ENCODE measurements around the gene CHST11.

The CHST11 gene

DNA sequence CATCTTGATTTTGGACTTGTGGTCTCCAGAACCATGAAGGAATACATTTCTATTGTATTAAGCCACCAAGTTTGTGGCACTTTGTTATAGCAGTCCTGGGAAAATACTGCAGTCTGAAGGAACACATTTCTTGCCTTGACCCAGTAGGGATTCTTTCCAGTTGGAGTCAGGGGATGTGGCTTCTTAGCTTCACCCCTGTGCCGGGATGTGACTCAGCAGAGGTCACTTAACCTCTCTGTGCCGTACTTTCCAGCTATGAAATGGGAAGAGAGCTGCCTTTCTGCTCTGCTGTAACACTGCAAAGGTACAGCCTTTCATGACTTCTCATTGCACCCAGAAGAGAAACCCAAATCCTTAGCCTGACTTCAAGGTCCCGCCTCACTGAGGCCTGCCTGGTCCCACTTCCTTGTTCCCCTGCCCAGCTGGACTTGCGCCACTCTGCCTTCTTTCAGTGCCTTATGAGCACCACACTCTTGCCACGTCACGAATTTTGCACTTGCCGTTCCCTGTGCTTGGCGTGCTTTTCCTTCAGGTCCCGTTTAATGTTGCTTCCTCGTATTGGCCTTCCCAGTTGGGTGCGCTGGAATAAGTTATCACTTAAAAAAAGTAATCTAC, 24.2 kb downstream of the CHST11 start:
- peak; percentile 10 for DNase-seq (ENCODE audit: low read depth)

DNA sequence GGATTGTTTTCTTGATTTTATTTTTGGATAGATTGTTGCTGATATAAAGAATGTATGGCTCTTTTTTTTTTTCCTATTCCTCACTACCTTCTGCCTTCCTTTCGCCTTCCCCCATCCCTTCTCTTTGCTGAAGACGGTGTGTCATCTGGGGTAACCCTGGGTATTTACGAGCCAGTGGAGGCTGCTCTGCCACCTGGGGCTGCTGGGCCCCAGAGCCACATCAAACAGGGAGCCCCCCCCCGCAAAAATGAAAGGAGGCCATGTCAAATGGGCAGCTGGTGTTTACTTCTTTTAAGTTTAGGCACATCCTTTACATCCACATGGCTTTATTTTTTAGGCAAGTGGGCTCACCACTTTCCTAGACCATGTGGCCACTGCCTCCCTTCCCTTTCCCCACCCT, 25.4 kb downstream of the CHST11 start:
- no peak for DNase-seq (ENCODE audit: low read depth)

DNA sequence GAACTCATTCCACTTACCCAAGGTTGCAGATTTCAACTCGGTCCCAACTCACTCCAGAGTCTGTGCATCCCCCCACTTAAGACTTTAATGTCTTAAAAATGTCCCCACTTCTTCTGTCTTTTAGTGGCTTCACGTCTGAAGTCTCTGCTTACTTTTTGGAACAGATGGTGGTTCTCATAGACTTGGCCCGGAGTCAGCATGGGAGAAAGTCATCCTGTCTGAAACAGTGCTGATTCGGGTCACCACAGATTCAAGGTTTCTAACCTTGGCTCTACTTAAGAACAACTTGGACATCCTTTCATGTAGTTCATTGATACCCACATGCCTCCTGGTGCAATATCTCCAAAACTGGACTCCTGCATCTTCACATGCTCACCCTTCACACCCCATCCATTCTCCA, 26.0 kb downstream of the CHST11 start:
- no peak for DNase-seq (ENCODE audit: low read depth)

DNA sequence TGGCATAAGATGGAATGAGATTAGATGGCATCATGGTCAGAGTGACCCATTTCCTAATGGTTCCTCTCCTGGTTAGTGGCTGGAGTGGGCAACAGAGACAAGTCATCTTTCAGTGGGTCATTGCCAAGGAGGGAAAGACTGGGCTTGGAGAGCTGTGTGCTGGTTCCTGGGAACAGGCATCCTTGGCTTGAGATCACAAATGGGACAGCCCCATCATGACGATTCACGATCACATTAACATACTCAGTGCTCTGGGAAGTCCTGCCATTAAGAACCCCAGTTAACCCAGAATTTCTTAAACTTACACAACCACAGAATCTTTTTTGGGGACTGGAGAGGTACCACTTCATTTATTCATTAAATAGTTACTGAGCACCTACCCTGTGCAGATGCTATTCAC, 27.3 kb downstream of the CHST11 start:
- DNase-seq (ENCODE audit: low read depth) = no peak

DNA sequence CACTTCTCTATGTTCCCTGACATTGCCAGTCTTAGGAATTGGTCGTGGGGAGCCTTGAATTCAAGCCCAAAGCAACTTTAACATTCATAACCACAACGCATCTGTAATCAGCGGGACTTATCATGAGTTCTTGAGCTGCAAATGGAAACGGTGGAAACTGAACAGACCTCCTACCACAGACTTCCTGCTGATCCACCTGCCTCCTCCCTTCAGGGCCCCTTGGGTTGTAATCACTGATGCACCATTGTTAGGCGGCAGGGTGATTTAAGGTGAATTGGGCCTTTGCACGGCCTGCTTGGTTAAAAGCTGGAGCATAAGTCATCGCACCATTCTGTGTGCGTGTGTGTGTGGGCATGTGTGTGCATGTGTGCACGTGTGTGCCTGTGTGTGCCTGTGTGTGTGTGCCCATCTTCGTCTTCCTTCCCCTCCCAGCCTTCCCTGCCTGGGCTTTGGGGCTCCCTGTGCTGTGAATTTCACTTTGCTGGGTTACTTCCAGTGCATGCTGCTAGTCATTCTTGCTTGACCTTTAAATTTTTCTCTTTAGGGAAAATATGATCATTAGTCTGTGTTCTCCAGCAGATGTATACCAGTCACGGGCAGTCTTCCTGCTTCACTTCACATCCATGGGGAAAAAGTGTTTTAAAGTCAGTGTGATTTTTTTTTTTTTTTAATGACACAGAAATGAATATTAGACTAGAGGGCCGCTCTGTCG, 29.1 kb downstream of the CHST11 start:
- DNase-seq (ENCODE audit: low read depth) = no peak

- no peak for DNase-seq (ENCODE audit: low read depth)
These were observed 29.6 kb downstream of the CHST11 start for GRCh38 chr12:104486363-104486750.

GRCh38 chr12:104486943-104487819, 30.4 kb downstream of the CHST11 start:
- no peak for DNase-seq (ENCODE audit: low read depth)

GRCh38 chr12:104488374-104488773, 31.6 kb downstream of the CHST11 start:
- DNase-seq (ENCODE audit: low read depth) = no peak

GRCh38 chr12:104490186-104490585, 33.4 kb downstream of the CHST11 start:
- no peak for DNase-seq (ENCODE audit: low read depth)

GRCh38 chr12:104490850-104491249, 34.1 kb downstream of the CHST11 start:
- no peak for DNase-seq (ENCODE audit: low read depth)

- no peak for DNase-seq (ENCODE audit: low read depth)
These were observed 36.7 kb downstream of the CHST11 start for GRCh38 chr12:104493496-104493895.

GRCh38 chr12:104494137-104494792, 37.5 kb downstream of the CHST11 start:
- no peak for DNase-seq (ENCODE audit: low read depth)

- DNase-seq (ENCODE audit: low read depth) = no peak
These were observed 38.0 kb downstream of the CHST11 start for GRCh38 chr12:104494793-104495158.

DNA sequence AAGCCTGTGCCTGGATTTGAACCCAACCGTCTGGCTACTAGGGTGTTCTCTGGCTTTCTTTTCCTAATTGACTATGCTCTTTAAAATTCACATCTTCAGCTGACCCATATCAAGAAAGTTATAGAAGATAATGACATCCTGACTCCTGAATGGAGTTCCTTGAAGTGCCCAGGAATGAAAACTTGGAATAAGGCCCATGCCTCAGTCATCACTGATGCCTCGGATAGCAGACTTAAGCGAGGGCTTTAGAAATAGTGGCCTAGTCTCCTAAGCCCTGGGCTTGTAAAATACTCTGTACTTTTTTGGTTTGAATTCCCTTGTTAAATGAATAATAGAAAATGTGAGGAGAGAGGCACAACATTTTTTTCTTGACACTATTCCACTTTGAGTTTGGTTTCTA, 39.0 kb downstream of the CHST11 start:
- DNase-seq (ENCODE audit: low read depth) = no peak

DNA sequence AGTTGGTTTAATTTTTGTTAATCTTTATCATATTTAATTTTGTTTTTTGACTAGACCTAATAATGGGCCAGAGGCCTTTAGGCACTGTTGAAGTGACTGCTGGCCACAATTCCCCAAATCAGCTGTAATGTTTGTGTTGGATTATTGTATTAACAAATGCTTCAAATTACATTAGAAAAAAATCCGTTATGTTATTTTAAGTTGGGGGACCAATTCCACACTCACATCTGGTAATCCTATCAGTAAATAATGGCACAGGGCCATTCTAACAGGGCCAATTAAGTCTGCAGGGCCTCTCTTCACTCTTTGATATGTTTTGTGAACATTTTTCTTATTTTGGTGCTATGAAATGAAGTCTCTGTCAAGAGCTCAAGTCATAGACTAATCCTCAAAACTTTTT, 39.6 kb downstream of the CHST11 start:
- DNase-seq (ENCODE audit: low read depth) = no peak

- no peak for DNase-seq (ENCODE audit: low read depth)
These were observed 41.6 kb downstream of the CHST11 start for GRCh38 chr12:104498211-104498801.

- DNase-seq (ENCODE audit: low read depth) = no peak
These were observed 43.1 kb downstream of the CHST11 start for GRCh38 chr12:104499668-104500332.

GRCh38 chr12:104501115-104501514, 44.4 kb downstream of the CHST11 start:
- DNase-seq (ENCODE audit: low read depth) = no peak

DNA sequence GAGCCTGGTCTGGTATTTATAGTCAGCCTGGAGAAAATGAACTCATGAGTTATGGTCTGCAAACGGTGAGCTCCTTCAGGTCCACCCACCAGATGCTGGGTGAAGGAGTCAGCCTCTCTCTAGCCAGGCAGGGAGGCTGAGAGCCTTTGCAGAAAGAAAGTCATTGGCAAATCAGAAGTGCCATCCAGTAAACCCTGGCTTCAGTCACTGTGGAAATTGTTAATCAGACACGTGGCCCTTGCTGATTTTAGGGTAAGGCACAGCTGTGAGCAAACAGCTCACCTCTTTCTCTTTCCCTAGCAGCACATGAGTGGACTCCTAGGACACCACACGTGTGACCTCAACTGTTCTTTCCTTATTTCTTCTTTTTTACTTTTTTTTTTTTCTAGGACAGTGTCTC, 44.9 kb downstream of the CHST11 start:
- DNase-seq (ENCODE audit: low read depth) = no peak

DNA sequence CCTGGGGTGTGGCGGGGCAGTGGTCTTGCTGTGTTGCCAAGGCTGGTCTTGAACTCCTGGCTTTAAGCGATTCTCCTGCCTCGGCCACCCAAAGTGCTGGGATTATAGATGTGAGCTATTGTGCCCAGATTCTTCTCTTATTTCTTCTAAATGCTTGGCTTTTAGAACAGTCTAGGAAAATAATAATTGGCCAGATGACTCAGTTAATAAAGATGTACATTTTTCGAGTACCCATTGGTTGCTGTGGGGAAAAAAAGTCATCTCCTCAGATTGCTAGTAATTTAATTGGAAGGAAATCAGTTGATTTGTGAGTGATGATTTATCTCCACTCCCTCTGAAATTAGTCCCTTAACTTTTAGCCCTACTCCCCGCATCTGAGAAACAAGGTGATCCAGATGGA, 45.5 kb downstream of the CHST11 start:
- DNase-seq (ENCODE audit: low read depth) = no peak

GRCh38 chr12:104502638-104503037, 45.9 kb downstream of the CHST11 start:
- no peak for DNase-seq (ENCODE audit: low read depth)

DNA sequence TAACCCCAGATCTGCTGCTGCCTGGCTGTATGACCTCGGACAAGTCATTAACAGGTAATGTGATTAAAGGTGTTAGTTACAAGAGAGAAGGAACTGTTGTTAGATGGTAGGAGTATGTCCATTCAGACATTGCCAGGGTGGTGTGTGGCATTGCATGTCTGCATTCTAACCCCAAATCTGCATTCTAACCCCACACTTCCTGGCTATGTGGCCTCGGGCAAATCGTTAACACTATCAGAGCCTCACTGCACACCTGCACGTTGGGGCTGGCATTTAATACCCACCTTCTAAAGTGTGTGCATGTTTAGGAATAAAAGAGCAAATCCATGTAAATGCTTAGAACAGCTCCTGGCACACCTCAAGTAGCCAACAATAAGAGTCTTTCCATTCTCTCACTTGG, 46.4 kb downstream of the CHST11 start:
- DNase-seq (ENCODE audit: low read depth) = no peak

Data from fibroblast of the conjunctiva (primary cell).